Measurements from ENCODE around the gene GRIN3A.

DNA sequence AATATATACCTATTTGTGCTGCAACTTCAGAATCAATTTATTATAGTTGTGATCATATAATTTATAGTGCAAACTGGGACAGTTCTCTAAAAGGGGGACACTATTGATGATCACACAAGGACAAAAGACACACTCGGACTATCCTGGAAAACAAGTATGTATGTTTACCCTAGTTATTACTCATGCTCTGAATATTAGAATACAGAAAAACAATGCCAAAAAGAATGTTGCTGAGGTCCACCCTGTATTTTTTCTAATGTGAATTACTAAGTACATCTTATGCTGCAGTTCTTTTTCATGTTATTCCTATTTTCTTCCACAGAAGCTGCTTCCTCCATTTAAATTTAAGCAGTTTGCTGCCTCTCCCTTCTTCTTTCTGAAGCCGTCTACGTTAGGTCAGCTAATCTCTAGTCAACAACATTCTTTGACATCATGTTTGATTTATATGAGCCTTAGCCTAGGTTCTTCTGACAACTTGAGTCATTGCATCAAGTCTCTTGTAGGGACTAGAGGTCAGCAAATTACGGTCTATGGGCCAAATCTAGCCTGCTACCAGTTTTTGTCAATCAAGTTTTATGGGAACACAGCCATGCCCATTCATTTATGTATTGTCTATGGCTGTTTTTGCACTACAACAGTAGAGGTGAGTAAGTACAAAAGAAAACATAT lies 103.6 kb downstream of the GRIN3A start:
- no peak for TF ChIP-seq POLR2A (IDR thresholded peaks at IDR 0.05)
- TF ChIP-seq, protein P1, sequence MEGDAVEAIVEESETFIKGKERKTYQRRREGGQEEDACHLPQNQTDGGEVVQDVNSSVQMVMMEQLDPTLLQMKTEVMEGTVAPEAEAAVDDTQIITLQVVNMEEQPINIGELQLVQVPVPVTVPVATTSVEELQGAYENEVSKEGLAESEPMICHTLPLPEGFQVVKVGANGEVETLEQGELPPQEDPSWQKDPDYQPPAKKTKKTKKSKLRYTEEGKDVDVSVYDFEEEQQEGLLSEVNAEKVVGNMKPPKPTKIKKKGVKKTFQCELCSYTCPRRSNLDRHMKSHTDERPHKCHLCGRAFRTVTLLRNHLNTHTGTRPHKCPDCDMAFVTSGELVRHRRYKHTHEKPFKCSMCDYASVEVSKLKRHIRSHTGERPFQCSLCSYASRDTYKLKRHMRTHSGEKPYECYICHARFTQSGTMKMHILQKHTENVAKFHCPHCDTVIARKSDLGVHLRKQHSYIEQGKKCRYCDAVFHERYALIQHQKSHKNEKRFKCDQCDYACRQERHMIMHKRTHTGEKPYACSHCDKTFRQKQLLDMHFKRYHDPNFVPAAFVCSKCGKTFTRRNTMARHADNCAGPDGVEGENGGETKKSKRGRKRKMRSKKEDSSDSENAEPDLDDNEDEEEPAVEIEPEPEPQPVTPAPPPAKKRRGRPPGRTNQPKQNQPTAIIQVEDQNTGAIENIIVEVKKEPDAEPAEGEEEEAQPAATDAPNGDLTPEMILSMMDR (IDR thresholded peaks at IDR 0.05) = no peak

Measured in Peyer's patch (tissue), 4 donors.